GM12878 (cell line): ENCODE data around the gene LEKR1. TPM values are rescaled to one million over a fixed set of nuclear protein-coding genes. Genes with fewer than 3 reads are reported as not detected.

Experiments
- ATAC-seq: fragments of 200-7000 bp; cut with Tn5 transposase; 3 replicates; pipeline ENCODE4 v1.9.1; 2020; ENCODE audit warnings: mild to moderate bottlenecking, moderate library complexity
- BruUV-seq: library from RNA; stranded (reverse); fragments of 400-500 nt; replicated peaks from 2 replicates; lab custom pipeline; 2021; lab: Mats Ljungman, UMichigan
- CTCF ChIA-PET: fragments of 300-600 bp; sonication (Branson Sonifier 250); formaldehyde crosslinking; extraction: SDS; loops from one replicate; lab custom pipeline; 2021; ENCODE audit warnings: inconsistent platforms; lab: Yijun Ruan, JAX
- POLR2A ChIA-PET: fragments of 350-600 bp; formaldehyde crosslinking; extraction: SDS; loops from one replicate; lab custom pipeline; 2021; ENCODE audit warnings: inconsistent platforms; lab: Charles Lee
- RAD21 ChIA-PET: fragments of 300-600 bp; sonication (Branson Sonifier 250); formaldehyde crosslinking; loops from one replicate; lab custom pipeline; 2023; ENCODE audit warnings: antibody characterized with exemption; ENCODE audit not compliant: unreplicated experiment; lab: Charles Lee
- SMC1A ChIA-PET: fragments of 300-600 bp; sonication (Branson Sonifier 250); formaldehyde crosslinking; loops from one replicate; lab custom pipeline; 2023; ENCODE audit not compliant: unreplicated experiment, uncharacterized antibody; lab: Charles Lee
- DNase-seq: peaks from one replicate; pipeline ENCODE4 v3.0.0-alpha.2; 2011; ENCODE audit warnings: low read depth, low spot score
- FAIRE-seq: peaks from 3 replicates; lab custom pipeline; 2011; peaks lifted over from hg19 to GRCh38; lab: Jason Lieb, UNC
- H2AFZ ChIP-seq: 2 replicates; pipeline ENCODE4 v1.6.0; 2011; ENCODE audit warnings: low read depth, low read length, control low read depth; ENCODE audit not compliant: control insufficient read depth
- H3K27ac ChIP-seq: 2 replicates; pipeline ENCODE4 v1.5.1; 2011; ENCODE audit warnings: control low read depth; ENCODE audit not compliant: control insufficient read depth, insufficient read depth
- H3K27me3 ChIP-seq, 2 experiments: replicated peaks in 1 of 2; 2 replicates each; pipeline versions ENCODE4 v1.6.0 to v1.6.1; 2011; ENCODE audit warnings: low read length in 1 of 2; ENCODE audit not compliant: control insufficient read depth in 2 of 2, insufficient read depth in 2 of 2
- H3K36me3 ChIP-seq, 2 experiments: 2 replicates each; pipeline ENCODE4 v1.5.1; 2011; ENCODE audit warnings: low read length in 1 of 2; ENCODE audit not compliant: control insufficient read depth in 2 of 2, insufficient read depth in 2 of 2
- H3K4me1 ChIP-seq: 2 replicates; pipeline ENCODE4 v1.6.1; 2011; ENCODE audit warnings: mild to moderate bottlenecking, low read length, moderate library complexity, mixed read lengths; ENCODE audit not compliant: control insufficient read depth, insufficient read depth
- H3K4me2 ChIP-seq: 2 replicates; pipeline ENCODE4 v1.6.0; 2011; ENCODE audit warnings: control low read depth; ENCODE audit not compliant: control insufficient read depth, insufficient read depth
- H3K4me3 ChIP-seq: fragments of 200-600 bp; sonication (generic); 2 replicates; pipeline ENCODE4 v1.5.1; 2016
- H3K79me2 ChIP-seq: 2 replicates; pipeline ENCODE4 v1.6.0; 2011; ENCODE audit warnings: low read length; ENCODE audit not compliant: control insufficient read depth, insufficient read depth
- H3K9ac ChIP-seq: 2 replicates; pipeline ENCODE4 v1.8.0; 2011; ENCODE audit warnings: low read length, control low read depth, mixed read lengths; ENCODE audit not compliant: control insufficient read depth, insufficient read depth
- H3K9me3 ChIP-seq: replicated peaks from 3 replicates; pipeline ENCODE4 v1.5.1; 2011; ENCODE audit warnings: mild to moderate bottlenecking, low read length; ENCODE audit not compliant: control insufficient read depth, insufficient read depth
- H4K20me1 ChIP-seq: 2 replicates; pipeline ENCODE4 v1.6.0; 2011; ENCODE audit not compliant: control insufficient read depth, insufficient read depth
- CBFB ChIP-seq: IDR thresholded peaks from 2 replicates; pipeline ENCODE4 v1.6.1; 2016; ENCODE audit warnings: antibody characterized with exemption, low read depth
- FOXM1 ChIP-seq: IDR thresholded peaks from 2 replicates; pipeline ENCODE4 v1.6.1; 2012; ENCODE audit warnings: low read depth, mild to moderate bottlenecking, inconsistent platforms, low read length, moderate library complexity
- MYC ChIP-seq: IDR thresholded peaks from 2 replicates; pipeline ENCODE4 v1.6.1; 2011; ENCODE audit warnings: mild to moderate bottlenecking, low read length, moderate library complexity, inconsistent platforms; ENCODE audit not compliant: insufficient read depth, insufficient replicate concordance, insufficient read length, severe bottlenecking
- NFIC ChIP-seq: IDR thresholded peaks from 2 replicates; pipeline ENCODE4 v1.6.1; 2012; ENCODE audit warnings: low read depth, mild to moderate bottlenecking, inconsistent platforms, low read length, moderate library complexity
- POLR2AphosphoS2 ChIP-seq: IDR thresholded peaks from 2 replicates; pipeline ENCODE4 v1.6.1; 2011; ENCODE audit warnings: low read depth, mild to moderate bottlenecking, low read length, improper control_type of control experiment, moderate library complexity
- RAD51 ChIP-seq: fragments of 450-650 bp; IDR thresholded peaks from 2 replicates; pipeline ENCODE4 v1.6.1; 2016; ENCODE audit warnings: moderate library complexity, mild to moderate bottlenecking, inconsistent platforms
- WGBS: methylation state at CpG from one replicate; pipeline ENCODE4 v1.1.6; 2016; ENCODE audit warnings: low lambda C conversion rate; ENCODE audit not compliant: insufficient replicate concordance, insufficient coverage; ENCODE audit errors: missing lambda C conversion rate; 5-methylcytosine and 5-hydroxymethylcytosine counted together
- in situ Hi-C: fragments of 300-500 bp; cut with MboI; formaldehyde crosslinking; loops from 9 replicates; pipeline ENCODE4 v1.14.3; 2018; ENCODE audit warnings: mixed read lengths
- intact Hi-C: fragments of 100-400 bp; cut with micrococcal nuclease; formaldehyde crosslinking; loops from one replicate; pipeline ENCODE4 v1.14.2; 2022; ENCODE audit not compliant: unreplicated experiment
- polyA plus RNA-seq, 11 experiments: library from polyadenylated mRNA; depleted of rRNA in 4 of 11; unstranded in 6 of 11; stranded (reverse) in 5 of 11; fragments of >200 nt; fragmentation: Nextera tagmentation in 4 of 11; fragmentation: Illumina TruSeq in 1 of 11; extraction: Ambion mirVana in 4 of 11; extraction: Trizol in 1 of 11; gene quantifications; 1 replicate in 1 of 11; 2 replicates in 10 of 11; pipeline versions ENCODE4 v1.2.1 to v1.2.3, GENCODE V29; 2011 to 2016; ENCODE audit warnings: inconsistent platforms in 2 of 11, missing spikeins in 2 of 11, low read depth in 1 of 11
- total RNA-seq, 4 experiments: library from RNA; depleted of rRNA in 3 of 4; stranded (reverse); fragments of >200 nt in 3 of 4; fragmentation: Illumina TruSeq in 1 of 4; extraction: Trizol in 1 of 4; gene quantifications; 2 replicates each; pipeline versions ENCODE4 v1.2.1 to v1.2.3, GENCODE V29; 2013 to 2021
- TF ChIP-seq, protein P1 (sequence below): IDR thresholded peaks from 2 replicates; pipeline ENCODE4 v1.6.1; 2011; ENCODE audit warnings: mild to moderate bottlenecking, low read depth, low read length, moderate library complexity; ENCODE audit not compliant: insufficient replicate concordance
- TF ChIP-seq, protein P2 (sequence below): fragments of 450-650 bp; IDR thresholded peaks from 2 replicates; pipeline ENCODE4 v1.6.1; 2016; ENCODE audit warnings: mild to moderate bottlenecking
- TF ChIP-seq, protein P3 (sequence below): fragments of 450-650 bp; IDR thresholded peaks from 2 replicates; pipeline ENCODE4 v1.6.1; 2016; ENCODE audit warnings: mild to moderate bottlenecking, moderate library complexity, borderline replicate concordance
- TF ChIP-seq, protein P4 (sequence below): fragments of 450-650 bp; IDR thresholded peaks from 2 replicates; pipeline ENCODE4 v1.6.1; 2017; ENCODE audit warnings: borderline replicate concordance
- TF ChIP-seq, protein P5 (sequence below): IDR thresholded peaks from 2 replicates; pipeline ENCODE4 v1.6.1; 2012; ENCODE audit warnings: mild to moderate bottlenecking, low read depth, low read length

Gene LEKR1
- total and polyA plus RNA-seq, 10 of the 15 experiments (the other 5 are each of a cell fraction or from before 2014, with no cell fraction given) = 0.48 to 3.2 (median 1.3) TPM

DNA sequence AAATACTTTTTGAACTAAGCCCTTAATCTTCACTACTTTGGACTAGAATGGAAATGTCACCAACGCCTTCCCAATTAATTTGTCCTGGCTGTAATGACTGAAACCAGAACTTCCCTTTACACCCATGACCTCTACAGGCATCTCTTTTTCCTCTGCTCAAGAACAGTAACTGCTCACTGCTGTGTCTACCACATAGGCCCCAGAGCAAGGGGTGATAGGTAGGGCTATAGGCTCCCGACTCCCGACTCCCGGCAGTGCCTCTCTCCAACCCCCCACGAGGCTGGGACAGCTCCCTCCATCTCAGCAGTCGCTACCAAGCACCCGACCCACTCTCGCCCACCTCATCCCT lies 384 bp upstream of the LEKR1 start:
- Histone ChIP-seq H3K9ac (peak overlapping the region; percentile 78), H3K79me2 (peaks cover 9% of the 10 kb centered on the region), H3K9me3 (no peaks in the 10 kb centered on the region), H3K4me2 (peak overlapping the region; percentile 75), H3K27ac (peak overlapping the region; percentile 93), H4K20me1 (no peaks in the 10 kb centered on the region), H3K4me1 (peaks cover 9% of the 10 kb centered on the region), H2AFZ (peak overlapping the region; percentile 84), H3K36me3 (no peaks in the 10 kb centered on the region), H3K27me3 (no peaks in the 10 kb centered on the region), H3K4me3 (peak overlapping the region; percentile 73)
- WGBS = 0% methylated on average over 8 of the region's 8 CpGs
- ATAC-seq (peak; percentile 79), FAIRE-seq (no peak), DNase-seq (no peak)
- BruUV-seq = no TSS peak
- intact Hi-C loops (no loop called here), in situ Hi-C loops (loop anchor here (5.0 kb wide), 1 partner anchor 257 kb away; no protein-coding TSS in a partner anchor)
- ChIA-PET SMC1A (no interaction called here), POLR2A (no interaction called here), CTCF (no interaction called here), RAD21 (interaction anchor here (1.0 kb wide), 1 partner anchor 143 kb away, joined by 3 read pairs; no protein-coding TSS in a partner anchor)
- TF ChIP-seq POLR2AphosphoS2 (peak; percentile 87; the same call in 1 of the 2 replicates), NFIC (0 out of 2 replicates have a peak, but pooled peaks have one; percentile 25), MYC (no peak), CBFB (no peak), RAD51 (no peak; the same call in 1 of the 2 replicates), FOXM1 (no peak)
- TF ChIP-seq, protein P1, sequence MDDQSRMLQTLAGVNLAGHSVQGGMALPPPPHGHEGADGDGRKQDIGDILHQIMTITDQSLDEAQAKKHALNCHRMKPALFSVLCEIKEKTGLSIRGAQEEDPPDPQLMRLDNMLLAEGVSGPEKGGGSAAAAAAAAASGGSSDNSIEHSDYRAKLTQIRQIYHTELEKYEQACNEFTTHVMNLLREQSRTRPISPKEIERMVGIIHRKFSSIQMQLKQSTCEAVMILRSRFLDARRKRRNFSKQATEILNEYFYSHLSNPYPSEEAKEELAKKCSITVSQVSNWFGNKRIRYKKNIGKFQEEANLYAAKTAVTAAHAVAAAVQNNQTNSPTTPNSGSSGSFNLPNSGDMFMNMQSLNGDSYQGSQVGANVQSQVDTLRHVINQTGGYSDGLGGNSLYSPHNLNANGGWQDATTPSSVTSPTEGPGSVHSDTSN = no peak
- TF ChIP-seq, protein P2, sequence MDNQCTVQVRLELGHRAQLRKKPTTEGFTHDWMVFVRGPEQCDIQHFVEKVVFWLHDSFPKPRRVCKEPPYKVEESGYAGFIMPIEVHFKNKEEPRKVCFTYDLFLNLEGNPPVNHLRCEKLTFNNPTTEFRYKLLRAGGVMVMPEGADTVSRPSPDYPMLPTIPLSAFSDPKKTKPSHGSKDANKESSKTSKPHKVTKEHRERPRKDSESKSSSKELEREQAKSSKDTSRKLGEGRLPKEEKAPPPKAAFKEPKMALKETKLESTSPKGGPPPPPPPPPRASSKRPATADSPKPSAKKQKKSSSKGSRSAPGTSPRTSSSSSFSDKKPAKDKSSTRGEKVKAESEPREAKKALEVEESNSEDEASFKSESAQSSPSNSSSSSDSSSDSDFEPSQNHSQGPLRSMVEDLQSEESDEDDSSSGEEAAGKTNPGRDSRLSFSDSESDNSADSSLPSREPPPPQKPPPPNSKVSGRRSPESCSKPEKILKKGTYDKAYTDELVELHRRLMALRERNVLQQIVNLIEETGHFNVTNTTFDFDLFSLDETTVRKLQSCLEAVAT = peak; percentile 64; the same call in 1 of the 2 replicates
- TF ChIP-seq, protein P3, sequence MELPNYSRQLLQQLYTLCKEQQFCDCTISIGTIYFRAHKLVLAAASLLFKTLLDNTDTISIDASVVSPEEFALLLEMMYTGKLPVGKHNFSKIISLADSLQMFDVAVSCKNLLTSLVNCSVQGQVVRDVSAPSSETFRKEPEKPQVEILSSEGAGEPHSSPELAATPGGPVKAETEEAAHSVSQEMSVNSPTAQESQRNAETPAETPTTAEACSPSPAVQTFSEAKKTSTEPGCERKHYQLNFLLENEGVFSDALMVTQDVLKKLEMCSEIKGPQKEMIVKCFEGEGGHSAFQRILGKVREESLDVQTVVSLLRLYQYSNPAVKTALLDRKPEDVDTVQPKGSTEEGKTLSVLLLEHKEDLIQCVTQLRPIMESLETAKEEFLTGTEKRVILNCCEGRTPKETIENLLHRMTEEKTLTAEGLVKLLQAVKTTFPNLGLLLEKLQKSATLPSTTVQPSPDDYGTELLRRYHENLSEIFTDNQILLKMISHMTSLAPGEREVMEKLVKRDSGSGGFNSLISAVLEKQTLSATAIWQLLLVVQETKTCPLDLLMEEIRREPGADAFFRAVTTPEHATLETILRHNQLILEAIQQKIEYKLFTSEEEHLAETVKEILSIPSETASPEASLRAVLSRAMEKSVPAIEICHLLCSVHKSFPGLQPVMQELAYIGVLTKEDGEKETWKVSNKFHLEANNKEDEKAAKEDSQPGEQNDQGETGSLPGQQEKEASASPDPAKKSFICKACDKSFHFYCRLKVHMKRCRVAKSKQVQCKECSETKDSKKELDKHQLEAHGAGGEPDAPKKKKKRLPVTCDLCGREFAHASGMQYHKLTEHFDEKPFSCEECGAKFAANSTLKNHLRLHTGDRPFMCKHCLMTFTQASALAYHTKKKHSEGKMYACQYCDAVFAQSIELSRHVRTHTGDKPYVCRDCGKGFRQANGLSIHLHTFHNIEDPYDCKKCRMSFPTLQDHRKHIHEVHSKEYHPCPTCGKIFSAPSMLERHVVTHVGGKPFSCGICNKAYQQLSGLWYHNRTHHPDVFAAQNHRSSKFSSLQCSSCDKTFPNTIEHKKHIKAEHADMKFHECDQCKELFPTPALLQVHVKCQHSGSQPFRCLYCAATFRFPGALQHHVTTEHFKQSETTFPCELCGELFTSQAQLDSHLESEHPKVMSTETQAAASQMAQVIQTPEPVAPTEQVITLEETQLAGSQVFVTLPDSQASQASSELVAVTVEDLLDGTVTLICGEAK = peak; percentile 31; the same call in 1 of the 2 replicates
- TF ChIP-seq, protein P4, sequence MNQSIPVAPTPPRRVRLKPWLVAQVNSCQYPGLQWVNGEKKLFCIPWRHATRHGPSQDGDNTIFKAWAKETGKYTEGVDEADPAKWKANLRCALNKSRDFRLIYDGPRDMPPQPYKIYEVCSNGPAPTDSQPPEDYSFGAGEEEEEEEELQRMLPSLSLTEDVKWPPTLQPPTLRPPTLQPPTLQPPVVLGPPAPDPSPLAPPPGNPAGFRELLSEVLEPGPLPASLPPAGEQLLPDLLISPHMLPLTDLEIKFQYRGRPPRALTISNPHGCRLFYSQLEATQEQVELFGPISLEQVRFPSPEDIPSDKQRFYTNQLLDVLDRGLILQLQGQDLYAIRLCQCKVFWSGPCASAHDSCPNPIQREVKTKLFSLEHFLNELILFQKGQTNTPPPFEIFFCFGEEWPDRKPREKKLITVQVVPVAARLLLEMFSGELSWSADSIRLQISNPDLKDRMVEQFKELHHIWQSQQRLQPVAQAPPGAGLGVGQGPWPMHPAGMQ = no peak
- TF ChIP-seq, protein P5, sequence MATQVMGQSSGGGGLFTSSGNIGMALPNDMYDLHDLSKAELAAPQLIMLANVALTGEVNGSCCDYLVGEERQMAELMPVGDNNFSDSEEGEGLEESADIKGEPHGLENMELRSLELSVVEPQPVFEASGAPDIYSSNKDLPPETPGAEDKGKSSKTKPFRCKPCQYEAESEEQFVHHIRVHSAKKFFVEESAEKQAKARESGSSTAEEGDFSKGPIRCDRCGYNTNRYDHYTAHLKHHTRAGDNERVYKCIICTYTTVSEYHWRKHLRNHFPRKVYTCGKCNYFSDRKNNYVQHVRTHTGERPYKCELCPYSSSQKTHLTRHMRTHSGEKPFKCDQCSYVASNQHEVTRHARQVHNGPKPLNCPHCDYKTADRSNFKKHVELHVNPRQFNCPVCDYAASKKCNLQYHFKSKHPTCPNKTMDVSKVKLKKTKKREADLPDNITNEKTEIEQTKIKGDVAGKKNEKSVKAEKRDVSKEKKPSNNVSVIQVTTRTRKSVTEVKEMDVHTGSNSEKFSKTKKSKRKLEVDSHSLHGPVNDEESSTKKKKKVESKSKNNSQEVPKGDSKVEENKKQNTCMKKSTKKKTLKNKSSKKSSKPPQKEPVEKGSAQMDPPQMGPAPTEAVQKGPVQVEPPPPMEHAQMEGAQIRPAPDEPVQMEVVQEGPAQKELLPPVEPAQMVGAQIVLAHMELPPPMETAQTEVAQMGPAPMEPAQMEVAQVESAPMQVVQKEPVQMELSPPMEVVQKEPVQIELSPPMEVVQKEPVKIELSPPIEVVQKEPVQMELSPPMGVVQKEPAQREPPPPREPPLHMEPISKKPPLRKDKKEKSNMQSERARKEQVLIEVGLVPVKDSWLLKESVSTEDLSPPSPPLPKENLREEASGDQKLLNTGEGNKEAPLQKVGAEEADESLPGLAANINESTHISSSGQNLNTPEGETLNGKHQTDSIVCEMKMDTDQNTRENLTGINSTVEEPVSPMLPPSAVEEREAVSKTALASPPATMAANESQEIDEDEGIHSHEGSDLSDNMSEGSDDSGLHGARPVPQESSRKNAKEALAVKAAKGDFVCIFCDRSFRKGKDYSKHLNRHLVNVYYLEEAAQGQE = 0 out of 2 replicates have a peak, but pooled peaks have one; percentile 28
